ENCODE measurements around the gene GINS2. TPM values are rescaled to one million over a fixed set of nuclear protein-coding genes. Genes with fewer than 3 reads are reported as not detected.

Gene GINS2
- total RNA-seq, 1 donor = 8.6 TPM

- no peak for DNase-seq (ENCODE audit: low read depth)
- H3K4me3 ChIP-seq (ENCODE audit: low read depth, low read length) = no peak overlapping the region
Observed at GRCh38 chr16:85685251-85685650, 3.5 kb downstream of the GINS2 start.

GRCh38 chr16:85683363-85683762, 5.4 kb downstream of the GINS2 start:
- DNase-seq (ENCODE audit: low read depth) = no peak
- H3K4me3 ChIP-seq (ENCODE audit: low read depth, low read length) = no peak overlapping the region
- no peak for TF ChIP-seq CTCF (IDR thresholded peaks at IDR 0.05; ENCODE audit: insufficient read depth, low read depth, low read length)

More at GRCh38 chr16:85685251-85685650, 3.5 kb downstream of the GINS2 start:
- no peak for TF ChIP-seq CTCF (IDR thresholded peaks at IDR 0.05; ENCODE audit: insufficient read depth, low read depth, low read length)

- TF ChIP-seq CTCF (IDR thresholded peaks at IDR 0.05; ENCODE audit: insufficient read depth, low read depth, low read length) = no peak
- DNase-seq (ENCODE audit: low read depth) = no peak
- H3K4me3 ChIP-seq (ENCODE audit: low read depth, low read length) = no peak overlapping the region
Observed at GRCh38 chr16:85682516-85682915, 6.2 kb downstream of the GINS2 start.

- H3K4me3 ChIP-seq (ENCODE audit: low read depth, low read length) = no peak overlapping the region
- DNase-seq (ENCODE audit: low read depth) = no peak
- TF ChIP-seq CTCF (IDR thresholded peaks at IDR 0.05; ENCODE audit: insufficient read depth, low read depth, low read length) = no peak
Observed at GRCh38 chr16:85681255-85681654, 7.5 kb downstream of the GINS2 start.

GRCh38 chr16:85680352-85680944, 8.3 kb downstream of the GINS2 start:
- no peak overlapping the region for H3K4me3 ChIP-seq (ENCODE audit: low read depth, low read length)
- no peak for DNase-seq (ENCODE audit: low read depth)
- no peak for TF ChIP-seq CTCF (IDR thresholded peaks at IDR 0.05; ENCODE audit: insufficient read depth, low read depth, low read length)

GRCh38 chr16:85679870-85680269, 8.9 kb downstream of the GINS2 start:
- H3K4me3 ChIP-seq (ENCODE audit: low read depth, low read length) = no peak overlapping the region
- TF ChIP-seq CTCF (IDR thresholded peaks at IDR 0.05; ENCODE audit: insufficient read depth, low read depth, low read length) = no peak
- no peak for DNase-seq (ENCODE audit: low read depth)

- H3K4me3 ChIP-seq (ENCODE audit: low read depth, low read length) = no peak overlapping the region
- DNase-seq (ENCODE audit: low read depth) = no peak
- TF ChIP-seq CTCF (IDR thresholded peaks at IDR 0.05; ENCODE audit: insufficient read depth, low read depth, low read length) = no peak
Observed at GRCh38 chr16:85678821-85679220, 9.9 kb downstream of the GINS2 start.

Data from fibroblast of villous mesenchyme (primary cell).